ENCODE results near the gene ADAMTSL1.

ADAMTSL1 gene

DNA sequence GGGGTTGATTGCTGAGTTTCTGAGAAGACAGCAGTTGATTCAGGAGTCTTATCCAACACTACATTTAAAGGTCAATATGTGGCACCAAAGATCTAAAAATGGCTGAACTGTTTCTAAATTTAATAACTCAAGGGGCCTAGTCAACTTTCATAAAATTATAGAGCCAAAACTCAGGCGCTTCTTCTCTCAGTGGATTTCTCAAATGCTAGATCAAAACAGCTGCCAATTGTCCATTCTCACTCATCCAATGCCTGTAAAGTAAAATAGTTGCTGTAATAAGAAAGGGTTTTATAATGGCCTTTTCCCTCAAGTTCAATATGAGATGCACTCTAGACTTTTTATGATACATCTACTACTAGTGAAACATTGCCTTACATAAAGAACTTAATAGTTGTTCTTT is 26.5 kb downstream of the ADAMTSL1 start:
- H3F3A ChIP-seq (ENCODE audit: low read depth): no peaks in the 10 kb centered on the region
- TF ChIP-seq CTCF (conservative IDR thresholded peaks at IDR 0.05; ENCODE audit: low read length) (no peak), EZH2phosphoT487 (IDR thresholded peaks at IDR 0.05; ENCODE audit: borderline replicate concordance) (no peak)
- no peak overlapping the region for H3K4me3 ChIP-seq (ENCODE audit: low read length, poor library complexity, severe bottlenecking)
- H3K27me3 ChIP-seq (ENCODE audit: insufficient read depth, low read length, poor library complexity, severe bottlenecking): no peaks in the 10 kb centered on the region
- H3K4me1 ChIP-seq (ENCODE audit: insufficient read depth, low read length, poor library complexity, severe bottlenecking): no peaks in the 10 kb centered on the region
- H4K20me1 ChIP-seq (ENCODE audit: insufficient read depth, low read length, poor library complexity, severe bottlenecking): no peaks in the 10 kb centered on the region
- no peak overlapping the region for H2AFZ ChIP-seq (ENCODE audit: low read length)
- H3K9ac ChIP-seq (ENCODE audit: low read depth, low read length, poor library complexity, severe bottlenecking): no peak overlapping the region
- no peak overlapping the region for H3K4me2 ChIP-seq (ENCODE audit: low read depth, low read length, poor library complexity, severe bottlenecking)
- H3K79me2 ChIP-seq (ENCODE audit: insufficient read depth, low read length): no peaks in the 10 kb centered on the region
- no peaks in the 10 kb centered on the region for H3K9me2 ChIP-seq (replicated peaks; ENCODE audit: low read depth, low read length)
- no peaks in the 10 kb centered on the region for H3K9me3 ChIP-seq (ENCODE audit: insufficient read depth, low read depth, low read length)
- H3K36me3 ChIP-seq (ENCODE audit: insufficient read depth, low read length): no peaks in the 10 kb centered on the region

GRCh38 chr9:18501949-18502348 is 28.0 kb downstream of the ADAMTSL1 start:
- Histone ChIP-seq H3K79me2 (ENCODE audit: insufficient read depth, low read length) (no peaks in the 10 kb centered on the region), H3K36me3 (ENCODE audit: insufficient read depth, low read length) (no peaks in the 10 kb centered on the region), H3K27me3 (ENCODE audit: insufficient read depth, low read length, poor library complexity, severe bottlenecking) (no peaks in the 10 kb centered on the region), H4K20me1 (ENCODE audit: insufficient read depth, low read length, poor library complexity, severe bottlenecking) (no peaks in the 10 kb centered on the region), H2AFZ (ENCODE audit: low read length) (no peak overlapping the region), H3K9ac (ENCODE audit: low read depth, low read length, poor library complexity, severe bottlenecking) (no peak overlapping the region), H3K4me2 (ENCODE audit: low read depth, low read length, poor library complexity, severe bottlenecking) (no peak overlapping the region), H3K4me1 (ENCODE audit: insufficient read depth, low read length, poor library complexity, severe bottlenecking) (no peaks in the 10 kb centered on the region), H3K4me3 (ENCODE audit: low read length, poor library complexity, severe bottlenecking) (no peak overlapping the region), H3K9me3 (ENCODE audit: insufficient read depth, low read depth, low read length) (no peaks in the 10 kb centered on the region), H3F3A (ENCODE audit: low read depth) (no peaks in the 10 kb centered on the region), H3K9me2 (replicated peaks; ENCODE audit: low read depth, low read length) (no peaks in the 10 kb centered on the region)
- no peak for TF ChIP-seq EZH2phosphoT487 (IDR thresholded peaks at IDR 0.05; ENCODE audit: borderline replicate concordance)
- no peak for TF ChIP-seq CTCF (conservative IDR thresholded peaks at IDR 0.05; ENCODE audit: low read length)

GRCh38 chr9:18502546-18502945 is 28.6 kb downstream of the ADAMTSL1 start:
- Histone ChIP-seq H3K9me2 (replicated peaks; ENCODE audit: low read depth, low read length) (no peaks in the 10 kb centered on the region), H4K20me1 (ENCODE audit: insufficient read depth, low read length, poor library complexity, severe bottlenecking) (no peaks in the 10 kb centered on the region), H3K27me3 (ENCODE audit: insufficient read depth, low read length, poor library complexity, severe bottlenecking) (no peaks in the 10 kb centered on the region), H3K79me2 (ENCODE audit: insufficient read depth, low read length) (no peaks in the 10 kb centered on the region), H3K4me3 (ENCODE audit: low read length, poor library complexity, severe bottlenecking) (no peak overlapping the region), H2AFZ (ENCODE audit: low read length) (no peak overlapping the region), H3K9me3 (ENCODE audit: insufficient read depth, low read depth, low read length) (no peaks in the 10 kb centered on the region), H3K4me1 (ENCODE audit: insufficient read depth, low read length, poor library complexity, severe bottlenecking) (no peaks in the 10 kb centered on the region), H3K4me2 (ENCODE audit: low read depth, low read length, poor library complexity, severe bottlenecking) (no peak overlapping the region), H3F3A (ENCODE audit: low read depth) (no peaks in the 10 kb centered on the region), H3K9ac (ENCODE audit: low read depth, low read length, poor library complexity, severe bottlenecking) (no peak overlapping the region), H3K36me3 (ENCODE audit: insufficient read depth, low read length) (no peaks in the 10 kb centered on the region)
- no peak for TF ChIP-seq CTCF (conservative IDR thresholded peaks at IDR 0.05; ENCODE audit: low read length)
- no peak for TF ChIP-seq EZH2phosphoT487 (IDR thresholded peaks at IDR 0.05; ENCODE audit: borderline replicate concordance)
